H9 (cell line): ENCODE measurements around the gene PPP4R3B. TPM values are rescaled to one million over a fixed set of nuclear protein-coding genes. Genes with fewer than 3 reads are reported as not detected.

Experiments
- DNase-seq: peaks from one replicate; pipeline ENCODE4 v3.0.0-alpha.2; 2017
- H2AFZ ChIP-seq: one replicate; pipeline ENCODE4 v1.6.1; 2013; ENCODE audit warnings: mild to moderate bottlenecking, low read length, control low read depth, moderate library complexity
- H2AK5ac ChIP-seq: 2 replicates; pipeline ENCODE4 v1.6.1; 2013; ENCODE audit warnings: low read length, control low read depth, mixed read lengths; ENCODE audit not compliant: insufficient read length
- H2BK120ac ChIP-seq: one replicate; pipeline ENCODE4 v1.6.1; 2013; ENCODE audit warnings: low read depth, mild to moderate bottlenecking, low read length, control low read depth, inconsistent platforms; ENCODE audit not compliant: poor library complexity, severe bottlenecking
- H2BK12ac ChIP-seq: 2 replicates; pipeline ENCODE4 v1.6.1; 2013; ENCODE audit warnings: low read length, control low read depth, mixed read lengths, low read depth; ENCODE audit not compliant: insufficient read length
- H2BK15ac ChIP-seq: 2 replicates; pipeline ENCODE4 v1.6.1; 2013; ENCODE audit warnings: low read depth, low read length, control low read depth
- H2BK20ac ChIP-seq: one replicate; pipeline ENCODE4 v1.6.1; 2013; ENCODE audit warnings: low read depth, mild to moderate bottlenecking, low read length, control low read depth, inconsistent platforms; ENCODE audit not compliant: poor library complexity, severe bottlenecking
- H2BK5ac ChIP-seq: 2 replicates; pipeline ENCODE4 v1.6.1; 2013; ENCODE audit warnings: low read length, control low read depth, mixed read lengths; ENCODE audit not compliant: insufficient read length
- H3K14ac ChIP-seq: 2 replicates; pipeline ENCODE4 v1.6.1; 2013; ENCODE audit warnings: low read length, control low read depth; ENCODE audit not compliant: insufficient read depth
- H3K18ac ChIP-seq: 2 replicates; pipeline ENCODE4 v1.6.1; 2013; ENCODE audit warnings: low read depth, mild to moderate bottlenecking, mixed read lengths, low read length, control low read depth; ENCODE audit not compliant: insufficient read length
- H3K23ac ChIP-seq: 2 replicates; pipeline ENCODE4 v1.6.1; 2013; ENCODE audit warnings: low read length, control low read depth, mixed read lengths, low read depth; ENCODE audit not compliant: insufficient read length
- H3K23me2 ChIP-seq: 2 replicates; pipeline ENCODE4 v1.6.1; 2013; ENCODE audit warnings: low read depth, mild to moderate bottlenecking, mixed read lengths, low read length, control low read depth; ENCODE audit not compliant: insufficient read length, poor library complexity, severe bottlenecking
- H3K27ac ChIP-seq: 2 replicates; pipeline ENCODE4 v1.5.1; 2013; ENCODE audit warnings: low read length, control low read depth, mixed read lengths, low read depth; ENCODE audit not compliant: insufficient read length
- H3K27me3 ChIP-seq: 2 replicates; pipeline ENCODE4 v1.6.1; 2013; ENCODE audit warnings: low read length, control low read depth, inconsistent platforms; ENCODE audit not compliant: insufficient read depth
- H3K4ac ChIP-seq: 2 replicates; pipeline ENCODE4 v1.6.1; 2013; ENCODE audit warnings: low read depth, mild to moderate bottlenecking, control low read depth, inconsistent platforms, low read length, moderate library complexity
- H3K4me1 ChIP-seq: 2 replicates; pipeline ENCODE4 v1.6.1; 2013; ENCODE audit warnings: low read length, control low read depth, inconsistent platforms; ENCODE audit not compliant: insufficient read depth
- H3K4me2 ChIP-seq: 2 replicates; pipeline ENCODE4 v1.6.1; 2013; ENCODE audit warnings: low read length, control low read depth, mixed read lengths; ENCODE audit not compliant: insufficient read length, insufficient read depth
- H3K56ac ChIP-seq: 2 replicates; pipeline ENCODE4 v1.6.1; 2013; ENCODE audit warnings: low read depth, mild to moderate bottlenecking, mixed read lengths, low read length, control low read depth; ENCODE audit not compliant: insufficient read length
- H3K79me1 ChIP-seq: 2 replicates; pipeline ENCODE4 v1.6.1; 2013; ENCODE audit warnings: low read depth, mild to moderate bottlenecking, moderate library complexity, low read length, control low read depth, inconsistent platforms; ENCODE audit not compliant: insufficient read depth, poor library complexity, severe bottlenecking
- H3K79me2 ChIP-seq: 2 replicates; pipeline ENCODE4 v1.6.1; 2013; ENCODE audit warnings: low read length, control low read depth, inconsistent platforms; ENCODE audit not compliant: insufficient read depth
- H3K9ac ChIP-seq: 2 replicates; pipeline ENCODE4 v1.6.1; 2013; ENCODE audit warnings: low read length, control low read depth, mixed read lengths; ENCODE audit not compliant: insufficient read length; ENCODE audit errors: extremely low read depth
- H3K9me3 ChIP-seq: one replicate; pipeline ENCODE4 v1.6.1; 2013; ENCODE audit warnings: low read depth, low read length, inconsistent platforms; ENCODE audit not compliant: control insufficient read depth
- H3T11ph ChIP-seq: one replicate; pipeline ENCODE4 v1.6.1; 2013; ENCODE audit warnings: mild to moderate bottlenecking, low read length, control low read depth, inconsistent platforms
- H4K20me1 ChIP-seq: one replicate; pipeline ENCODE4 v1.6.1; 2013; ENCODE audit not compliant: control insufficient read depth, insufficient read length, insufficient read depth
- H4K5ac ChIP-seq: 2 replicates; pipeline ENCODE4 v1.6.1; 2013; ENCODE audit warnings: low read depth, mild to moderate bottlenecking, mixed read lengths, low read length, control low read depth; ENCODE audit not compliant: insufficient read length
- H4K8ac ChIP-seq: replicated peaks from 2 replicates; pipeline ENCODE4 v1.6.1; 2013; ENCODE audit warnings: low read length, control low read depth, mixed read lengths, low read depth; ENCODE audit not compliant: insufficient read length
- H4K91ac ChIP-seq: 2 replicates; pipeline ENCODE4 v1.6.1; 2013; ENCODE audit warnings: low read depth, mild to moderate bottlenecking, moderate library complexity, mixed read lengths, low read length, control low read depth; ENCODE audit not compliant: insufficient read length
- H3K27ac Mint-ChIP-seq, 3 experiments: 2 replicates in 2 of 3; 3 replicates in 1 of 3; pipeline ENCODE4 v1.8.0; 2020 to 2021; ENCODE audit warnings: mixed read lengths in 3 of 3, mild to moderate bottlenecking in 1 of 3, moderate library complexity in 1 of 3
- H3K27me3 Mint-ChIP-seq: 2 replicates; pipeline ENCODE4 v1.8.0; 2021; ENCODE audit warnings: low read depth, mild to moderate bottlenecking, moderate library complexity, mixed read lengths
- H3K36me3 Mint-ChIP-seq, 3 experiments: 2 replicates in 2 of 3; 3 replicates in 1 of 3; pipeline ENCODE4 v1.8.0; 2020 to 2021; ENCODE audit warnings: low read depth in 3 of 3, mixed read lengths in 3 of 3; ENCODE audit not compliant: insufficient read depth in 1 of 3
- H3K4me1 Mint-ChIP-seq, 2 experiments: 2 replicates each; pipeline ENCODE4 v1.8.0; 2020; ENCODE audit warnings: mixed read lengths in 2 of 2
- H3K4me3 Mint-ChIP-seq, 2 experiments: 2 replicates in 1 of 2; 3 replicates in 1 of 2; pipeline ENCODE4 v1.8.0; 2020 to 2021; ENCODE audit warnings: mild to moderate bottlenecking in 2 of 2, mixed read lengths in 2 of 2, moderate library complexity in 1 of 2
- H3K9me3 Mint-ChIP-seq, 2 experiments: 2 replicates in 1 of 2; 3 replicates in 1 of 2; pipeline ENCODE4 v1.8.0; 2020; ENCODE audit warnings: mild to moderate bottlenecking in 2 of 2, mixed read lengths in 2 of 2, moderate library complexity in 1 of 2
- CTCF ChIP-seq: fragments of 200-600 bp; sonication (generic); conservative IDR thresholded peaks from 3 replicates; pipeline ENCODE4 v1.8.0; 2021; ENCODE audit warnings: antibody characterized with exemption, mild to moderate bottlenecking
- total RNA-seq: library from RNA; stranded (reverse); gene quantifications from 2 replicates; pipeline ENCODE4 v1.2.1, GENCODE V29; 2021

PPP4R3B gene
- total RNA-seq, 1 experiment from 2014 or later: 37.6 TPM

- H3K79me1 ChIP-seq: no peaks in the 10 kb centered on the region
- H3K4me2 ChIP-seq: no peak overlapping the region
- H2BK15ac ChIP-seq: no peak overlapping the region
- no peak overlapping the region for H2BK5ac ChIP-seq
- H3K4me1 ChIP-seq: no peaks in the 10 kb centered on the region
- no peak for TF ChIP-seq CTCF
- H3K4ac ChIP-seq: no peak overlapping the region
- H2BK12ac ChIP-seq: no peak overlapping the region
- Mint-ChIP-seq H3K4me1 (no peaks in the 10 kb centered on the region), H3K27me3 (no peaks in the 10 kb centered on the region), H3K4me3 (no peak overlapping the region), H3K27ac (no peak overlapping the region), H3K36me3 (peaks cover 5 to 26% (median 13%) of the 10 kb centered on the region in 3 experiments; a peak in 5 of 7 replicates), H3K9me3 (no peaks in the 10 kb centered on the region)
- no peaks in the 10 kb centered on the region for H3K79me2 ChIP-seq
- no peak overlapping the region for H2AFZ ChIP-seq
- no peak overlapping the region for H3K18ac ChIP-seq
- no peak overlapping the region for H4K91ac ChIP-seq
- no peaks in the 10 kb centered on the region for H4K20me1 ChIP-seq
- no peak overlapping the region for H3K23ac ChIP-seq
- no peaks in the 10 kb centered on the region for H3K23me2 ChIP-seq
- no peaks in the 10 kb centered on the region for H3K27me3 ChIP-seq
- H2AK5ac ChIP-seq: no peak overlapping the region
- DNase-seq: no peak
- H2BK120ac ChIP-seq: no peak overlapping the region
- no peak overlapping the region for H4K5ac ChIP-seq
- H3K9me3 ChIP-seq: no peaks in the 10 kb centered on the region
- H3K14ac ChIP-seq: no peak overlapping the region
- H3K9ac ChIP-seq: no peak overlapping the region
- no peak overlapping the region for H3K56ac ChIP-seq
- no peak overlapping the region for H4K8ac ChIP-seq
- H3T11ph ChIP-seq: no peak overlapping the region
- no peak overlapping the region for H2BK20ac ChIP-seq
- no peak overlapping the region for H3K27ac ChIP-seq
Measured at GRCh38 chr2:55595536-55595935, 21.9 kb downstream of the PPP4R3B start.
